Smooth muscle cell (in vitro differentiated cells): ENCODE measurements around the gene URB1. TPM values are rescaled to one million over a fixed set of nuclear protein-coding genes. Genes with fewer than 3 reads are reported as not detected.
"Not testable (repeated sequence)": the region's sequence is repeated elsewhere in the genome, so short reads cannot be mapped to it uniquely, and the experiment has no call there.

Experiments
- DNase-seq: peaks from one replicate; lab custom pipeline; 2025; ENCODE audit not compliant: unreplicated experiment; lab: John Stamatoyannopoulos, UW
- H2AFZ ChIP-seq: fragments of 200-600 bp; sonication (generic); 2 replicates; pipeline ENCODE4 v1.6.0; 2016; ENCODE audit warnings: antibody characterized with exemption, low read depth, mild to moderate bottlenecking
- H3F3A ChIP-seq: fragments of 200-600 bp; sonication (generic); 2 replicates; pipeline ENCODE4 v1.6.0; 2017; ENCODE audit warnings: antibody characterized with exemption, low read depth
- H3K27ac ChIP-seq: fragments of 200-600 bp; sonication (generic); 2 replicates; pipeline ENCODE4 v1.5.1; 2016; ENCODE audit warnings: low read depth, mild to moderate bottlenecking
- H3K27me3 ChIP-seq: fragments of 200-600 bp; sonication (generic); 2 replicates; pipeline ENCODE4 v1.6.1; 2016; ENCODE audit warnings: low read depth, mild to moderate bottlenecking
- H3K36me3 ChIP-seq: fragments of 200-600 bp; sonication (generic); 2 replicates; pipeline ENCODE4 v1.5.1; 2016; ENCODE audit warnings: low read depth
- H3K4me1 ChIP-seq: fragments of 200-600 bp; sonication (generic); 2 replicates; pipeline ENCODE4 v1.5.1; 2016; ENCODE audit warnings: low read depth
- H3K4me2 ChIP-seq: fragments of 200-600 bp; sonication (generic); 2 replicates; pipeline ENCODE4 v1.6.0; 2016; ENCODE audit warnings: mild to moderate bottlenecking
- H3K4me3 ChIP-seq: fragments of 200-600 bp; sonication (generic); 2 replicates; pipeline ENCODE4 v1.5.1; 2016; ENCODE audit warnings: mild to moderate bottlenecking
- H3K79me2 ChIP-seq: fragments of 200-600 bp; sonication (generic); 2 replicates; pipeline ENCODE4 v1.6.0; 2016; ENCODE audit warnings: low read depth, mild to moderate bottlenecking
- H3K9ac ChIP-seq: fragments of 200-600 bp; sonication (generic); 2 replicates; pipeline ENCODE4 v1.6.0; 2016; ENCODE audit warnings: low read depth
- H3K9me3 ChIP-seq: fragments of 200-600 bp; sonication (generic); replicated peaks from 2 replicates; pipeline ENCODE4 v1.5.1; 2016; ENCODE audit warnings: low read depth
- H4K20me1 ChIP-seq: fragments of 200-600 bp; sonication (generic); 2 replicates; pipeline ENCODE4 v1.6.0; 2016; ENCODE audit warnings: low read depth
- WGBS: methylation state at CpG from one replicate; pipeline ENCODE4 v1.1.7; 2016; ENCODE audit warnings: low lambda C conversion rate; 5-methylcytosine and 5-hydroxymethylcytosine counted together
- polyA plus RNA-seq: library from polyadenylated mRNA; unstranded; fragments of >200 nt; fragmentation: Nextera tagmentation; extraction: Ambion mirVana; gene quantifications from 2 replicates; pipeline ENCODE4 v1.2.1, GENCODE V29; 2016
- total RNA-seq: library from RNA; depleted of rRNA; stranded (reverse); fragments of >200 nt; gene quantifications from 2 replicates; pipeline ENCODE4 v1.2.3, GENCODE V29; 2014
- TF ChIP-seq, protein P1 (sequence below): fragments of 200-600 bp; sonication (generic); IDR thresholded peaks from 2 replicates; pipeline ENCODE4 v1.5.1; 2017; ENCODE audit warnings: borderline replicate concordance, mild to moderate bottlenecking, antibody characterized with exemption; ENCODE audit not compliant: insufficient read depth, poor library complexity, severe bottlenecking

Gene URB1
- total and polyA plus RNA-seq, 2 experiments from 2014 or later = 2.8 to 6.2 TPM

DNA sequence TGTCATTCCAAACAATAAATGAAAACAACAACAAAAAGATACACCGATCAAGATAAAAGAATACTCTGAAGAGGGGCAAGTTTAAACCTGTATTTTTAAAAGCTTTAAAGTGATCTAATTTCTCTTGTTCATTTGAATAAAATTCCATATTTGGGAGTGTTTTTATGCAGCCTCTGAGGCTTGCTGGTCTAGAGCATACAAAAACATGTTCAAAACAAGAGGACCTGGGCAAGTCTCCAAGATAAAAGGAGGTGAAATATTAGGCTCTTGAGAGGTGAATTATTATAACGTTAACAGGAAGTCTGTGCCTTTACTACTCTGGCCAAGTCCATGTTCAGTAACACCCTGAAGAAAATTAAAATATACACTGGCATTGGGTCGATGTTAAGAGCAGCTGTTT, 20.1 kb downstream of the URB1 start:
- H2AFZ ChIP-seq = no peak overlapping the region
- H3K79me2 ChIP-seq = no peaks in the 10 kb centered on the region
- H3K27ac ChIP-seq = peak overlapping the region; percentile 4
- WGBS = 89% methylated on average over 3 of the region's 3 CpGs
- DNase-seq = no peak
- no peak overlapping the region for H3K9ac ChIP-seq
- H3F3A ChIP-seq = no peaks in the 10 kb centered on the region
- TF ChIP-seq, protein P1, sequence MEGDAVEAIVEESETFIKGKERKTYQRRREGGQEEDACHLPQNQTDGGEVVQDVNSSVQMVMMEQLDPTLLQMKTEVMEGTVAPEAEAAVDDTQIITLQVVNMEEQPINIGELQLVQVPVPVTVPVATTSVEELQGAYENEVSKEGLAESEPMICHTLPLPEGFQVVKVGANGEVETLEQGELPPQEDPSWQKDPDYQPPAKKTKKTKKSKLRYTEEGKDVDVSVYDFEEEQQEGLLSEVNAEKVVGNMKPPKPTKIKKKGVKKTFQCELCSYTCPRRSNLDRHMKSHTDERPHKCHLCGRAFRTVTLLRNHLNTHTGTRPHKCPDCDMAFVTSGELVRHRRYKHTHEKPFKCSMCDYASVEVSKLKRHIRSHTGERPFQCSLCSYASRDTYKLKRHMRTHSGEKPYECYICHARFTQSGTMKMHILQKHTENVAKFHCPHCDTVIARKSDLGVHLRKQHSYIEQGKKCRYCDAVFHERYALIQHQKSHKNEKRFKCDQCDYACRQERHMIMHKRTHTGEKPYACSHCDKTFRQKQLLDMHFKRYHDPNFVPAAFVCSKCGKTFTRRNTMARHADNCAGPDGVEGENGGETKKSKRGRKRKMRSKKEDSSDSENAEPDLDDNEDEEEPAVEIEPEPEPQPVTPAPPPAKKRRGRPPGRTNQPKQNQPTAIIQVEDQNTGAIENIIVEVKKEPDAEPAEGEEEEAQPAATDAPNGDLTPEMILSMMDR = no peak
- H3K4me2 ChIP-seq = no peak overlapping the region
- H3K4me1 ChIP-seq = no peaks in the 10 kb centered on the region
- H4K20me1 ChIP-seq = no peaks in the 10 kb centered on the region
- H3K4me3 ChIP-seq = no peak overlapping the region
- no peaks in the 10 kb centered on the region for H3K27me3 ChIP-seq
- H3K9me3 ChIP-seq = no peaks in the 10 kb centered on the region
- H3K36me3 ChIP-seq = peaks cover 16% of the 10 kb centered on the region

DNA sequence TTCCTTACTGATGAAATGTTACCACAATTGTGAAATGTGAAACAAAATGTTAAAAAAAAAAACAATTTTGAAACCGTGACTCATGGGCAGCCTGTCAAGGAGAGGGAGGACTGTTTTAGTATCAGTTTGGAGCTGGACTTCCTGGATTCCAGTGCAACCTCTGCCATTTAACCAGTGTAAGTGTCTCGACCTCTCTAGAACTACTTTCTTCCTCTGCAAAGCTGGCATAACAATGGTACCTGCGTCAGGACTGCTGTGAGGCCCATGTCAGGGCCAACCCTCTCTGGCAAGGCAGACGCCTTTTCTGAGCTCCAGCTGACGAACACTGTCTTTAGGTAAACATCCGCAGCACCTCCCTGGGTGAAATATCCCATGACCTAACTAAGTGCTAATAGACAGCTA, 20.9 kb downstream of the URB1 start:
- H3K79me2 ChIP-seq = no peaks in the 10 kb centered on the region
- H3K36me3 ChIP-seq = peaks cover 22% of the 10 kb centered on the region
- H3K9me3 ChIP-seq = no peaks in the 10 kb centered on the region
- TF ChIP-seq, protein P1 = no peak
- no peak overlapping the region for H2AFZ ChIP-seq
- DNase-seq = no peak
- 92% methylated on average over 6 of the region's 6 CpGs for WGBS
- H3K4me3 ChIP-seq = no peak overlapping the region
- H3K9ac ChIP-seq = no peak overlapping the region
- no peaks in the 10 kb centered on the region for H4K20me1 ChIP-seq
- no peaks in the 10 kb centered on the region for H3K4me1 ChIP-seq
- H3K4me2 ChIP-seq = no peak overlapping the region
- no peaks in the 10 kb centered on the region for H3K27me3 ChIP-seq
- peak overlapping the region; percentile 4 for H3K27ac ChIP-seq
- H3F3A ChIP-seq = no peaks in the 10 kb centered on the region

DNA sequence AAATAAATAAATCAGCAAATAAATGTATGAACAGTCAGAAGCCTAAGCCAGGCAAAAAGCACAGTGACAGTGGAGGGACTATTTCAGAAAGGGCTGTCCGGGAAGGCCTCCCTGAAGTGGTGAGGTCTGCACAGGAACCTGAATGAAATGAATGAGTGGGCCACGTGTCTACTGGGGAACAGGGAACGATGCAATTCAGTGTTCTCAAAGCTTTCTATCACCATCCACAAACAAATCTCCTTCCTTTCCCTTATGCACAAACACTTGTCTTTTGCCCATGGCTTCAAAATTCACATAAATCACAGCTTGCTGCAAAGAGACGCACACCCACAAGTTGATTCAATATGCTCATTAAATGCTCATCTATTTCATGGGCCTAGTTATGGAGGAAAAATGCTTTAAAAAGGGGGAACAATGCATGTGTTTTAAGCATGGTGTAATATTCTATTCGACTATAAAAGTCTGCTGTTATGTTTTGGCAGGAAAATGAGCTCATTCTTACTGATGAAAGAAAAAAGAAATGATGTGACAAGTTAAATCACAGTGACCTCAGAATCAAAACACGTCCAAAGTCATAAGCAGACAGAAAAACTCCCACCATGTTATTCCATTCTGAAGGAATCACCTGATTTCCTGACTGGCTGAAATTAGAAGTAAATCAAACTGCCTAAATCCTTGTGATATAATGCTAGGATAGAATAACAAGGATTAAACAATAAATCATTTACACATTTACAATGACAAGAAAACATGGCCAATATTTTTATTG, 21.6 kb downstream of the URB1 start:
- H3K4me3 ChIP-seq = no peak overlapping the region
- H3K9me3 ChIP-seq = no peaks in the 10 kb centered on the region
- peak overlapping the region; percentile 4 for H3K27ac ChIP-seq
- no peak for DNase-seq
- TF ChIP-seq, protein P1 = no peak
- no peak overlapping the region for H3K4me2 ChIP-seq
- no peak overlapping the region for H3K9ac ChIP-seq
- no peaks in the 10 kb centered on the region for H3K79me2 ChIP-seq
- no peaks in the 10 kb centered on the region for H3F3A ChIP-seq
- no peaks in the 10 kb centered on the region for H4K20me1 ChIP-seq
- H3K4me1 ChIP-seq = no peaks in the 10 kb centered on the region
- WGBS = 93% methylated on average over 6 of the region's 6 CpGs
- no peak overlapping the region for H2AFZ ChIP-seq
- H3K27me3 ChIP-seq = no peaks in the 10 kb centered on the region
- peaks cover 22% of the 10 kb centered on the region for H3K36me3 ChIP-seq

DNA sequence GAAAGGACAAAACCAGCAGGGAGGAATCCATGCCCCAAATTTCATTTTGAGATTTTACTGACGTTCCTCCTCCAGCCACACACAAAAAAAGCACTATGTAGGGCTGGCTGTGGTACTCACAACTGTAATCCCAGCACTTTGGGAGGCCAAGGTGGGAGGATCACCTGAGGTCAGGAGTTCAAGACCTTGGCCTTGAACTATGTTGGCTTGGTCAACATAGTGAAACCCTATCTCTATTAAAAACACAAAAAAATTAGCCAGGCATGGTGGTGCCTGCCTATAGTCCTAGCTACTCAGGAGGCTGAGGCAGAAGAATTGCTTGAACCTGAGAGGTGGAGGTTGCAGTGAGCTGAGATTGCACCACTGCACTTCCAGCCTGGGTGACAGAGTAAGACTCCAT, 23.9 kb downstream of the URB1 start:
- H3K9me3 ChIP-seq, H3K4me2 ChIP-seq, DNase-seq, H3K79me2 ChIP-seq, H4K20me1 ChIP-seq, H3K9ac ChIP-seq, H3K27me3 ChIP-seq, H3K4me1 ChIP-seq, H3F3A ChIP-seq, H3K27ac ChIP-seq, H2AFZ ChIP-seq, H3K4me3 ChIP-seq: not testable (repeated sequence)
- peaks cover 19% of the 10 kb centered on the region for H3K36me3 ChIP-seq
- WGBS = 97% methylated on average over 1 of the region's 1 CpG
